Vagina (tissue), 2 donors: ENCODE measurements around the gene GTF2H1. TPM values are rescaled to one million over a fixed set of nuclear protein-coding genes. Genes with fewer than 3 reads are reported as not detected.

Source experiments
- DNase-seq, 2 donors: peaks; one replicate each; pipeline ENCODE4 v3.0.0-alpha.2; 2017; ENCODE audit errors: extremely low spot score in 2 of 2
- H3K27ac ChIP-seq: fragments of 200-600 bp; sonication (generic); one replicate; pipeline ENCODE4 v1.5.1; 2019
- H3K27me3 ChIP-seq: fragments of 200-600 bp; sonication (generic); one replicate; pipeline ENCODE4 v1.5.1; 2019
- H3K36me3 ChIP-seq, 2 donors: fragments of 200-600 bp; sonication (generic); one replicate each; pipeline ENCODE4 v1.5.1; 2017 to 2019
- H3K4me1 ChIP-seq: fragments of 200-600 bp; sonication (generic); one replicate; pipeline ENCODE4 v1.5.1; 2019
- H3K4me3 ChIP-seq, 2 donors: fragments of 200-600 bp; sonication (generic); 1 replicate in 1 of 2; 2 replicates in 1 of 2; pipeline ENCODE4 v1.5.1; 2016 to 2019
- H3K9me3 ChIP-seq: fragments of 200-600 bp; sonication (generic); one replicate; pipeline ENCODE4 v1.5.1; 2019
- POLR2A ChIP-seq, 2 donors: fragments of 450-650 bp; IDR thresholded peaks; one replicate each; pipeline ENCODE4 v1.6.1; 2017; ENCODE audit warnings: antibody characterized with exemption in 2 of 2, mild to moderate bottlenecking in 2 of 2, moderate library complexity in 2 of 2
- POLR2AphosphoS5 ChIP-seq, 2 donors: sonication (generic); formaldehyde crosslinking; IDR thresholded peaks; one replicate each; pipeline ENCODE4 v1.9.0; 2017; ENCODE audit warnings: antibody characterized with exemption in 2 of 2, mild to moderate bottlenecking in 2 of 2, low read depth in 1 of 2; ENCODE audit not compliant: insufficient read depth in 1 of 2
- intact Hi-C: fragments of 100-400 bp; cut with DNase I; formaldehyde crosslinking; loops from one replicate; pipeline ENCODE4 v1.15.1; 2023
- total RNA-seq: library from RNA; depleted of rRNA; stranded (reverse); fragments of >200 nt; gene quantifications from one replicate; pipeline ENCODE4 v1.2.3, GENCODE V29; 2016
- TF ChIP-seq, protein P1 (sequence below), 3 experiments: fragments of 450-650 bp in 2 of 3; fragments of 200-600 bp in 1 of 3; sonication (generic) in 1 of 3; IDR thresholded peaks; one replicate each; pipeline ENCODE4 v1.5.1; 2017 to 2019; ENCODE audit warnings: antibody characterized with exemption in 3 of 3, mild to moderate bottlenecking in 2 of 3, moderate library complexity in 2 of 3

Gene GTF2H1
- 64.1 TPM for total RNA-seq

DNA sequence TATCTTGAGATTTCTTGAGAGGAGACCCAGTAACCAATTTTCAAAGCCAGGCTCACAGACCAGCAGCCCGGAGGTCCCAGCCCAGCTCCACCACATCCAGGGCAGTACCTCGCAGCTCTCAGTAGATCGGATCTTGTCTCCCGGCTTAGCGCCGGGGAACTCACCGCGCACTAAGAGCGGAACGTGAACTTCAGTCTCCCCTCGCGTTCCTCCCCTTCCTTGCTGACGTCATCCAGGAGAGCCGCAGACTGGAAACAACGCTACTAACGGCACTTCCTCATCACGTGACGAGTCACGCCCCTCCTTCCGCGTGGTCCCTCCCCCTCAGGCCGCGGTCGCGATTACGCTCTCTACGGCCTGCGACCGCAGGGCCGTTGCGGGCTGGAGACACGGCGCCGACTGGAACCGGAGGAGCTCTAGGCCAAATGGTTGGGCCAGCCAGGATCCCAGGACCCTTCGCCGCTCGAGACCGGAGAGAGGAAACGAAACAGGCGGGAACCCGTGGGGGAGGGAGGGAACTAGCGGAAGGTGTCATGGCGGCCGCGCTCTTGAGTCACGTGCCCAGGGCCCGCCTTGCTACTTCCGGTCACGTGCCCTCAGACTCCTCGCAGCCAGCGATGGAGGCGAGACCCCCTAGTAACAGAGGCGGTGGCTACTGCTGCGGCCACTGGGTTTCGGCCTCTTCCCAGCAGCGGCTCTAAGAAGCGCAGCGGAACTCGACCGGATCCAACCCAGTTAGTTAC is at the start of gene GTF2H1, which contains the start of gene HPS5:
Gene GTF2H1 (plus strand): TSS at position 599 of the 743 bp plus-strand sequence. CDS start 10,508 bp downstream, outside the sequence.
Gene HPS5 (minus strand): TSS at position 172 of the 743 bp plus-strand sequence. CDS start 4,282 bp downstream, outside the sequence.
- TF ChIP-seq POLR2A (IDR thresholded peaks at IDR 0.05) = peak in 1 of 2 donors; percentile 74
- TF ChIP-seq POLR2AphosphoS5 (IDR thresholded peaks at IDR 0.05; ENCODE audit: insufficient read depth in 1 of 2, low read depth in 1 of 2) = peak; percentile 99
- TF ChIP-seq, protein P1, sequence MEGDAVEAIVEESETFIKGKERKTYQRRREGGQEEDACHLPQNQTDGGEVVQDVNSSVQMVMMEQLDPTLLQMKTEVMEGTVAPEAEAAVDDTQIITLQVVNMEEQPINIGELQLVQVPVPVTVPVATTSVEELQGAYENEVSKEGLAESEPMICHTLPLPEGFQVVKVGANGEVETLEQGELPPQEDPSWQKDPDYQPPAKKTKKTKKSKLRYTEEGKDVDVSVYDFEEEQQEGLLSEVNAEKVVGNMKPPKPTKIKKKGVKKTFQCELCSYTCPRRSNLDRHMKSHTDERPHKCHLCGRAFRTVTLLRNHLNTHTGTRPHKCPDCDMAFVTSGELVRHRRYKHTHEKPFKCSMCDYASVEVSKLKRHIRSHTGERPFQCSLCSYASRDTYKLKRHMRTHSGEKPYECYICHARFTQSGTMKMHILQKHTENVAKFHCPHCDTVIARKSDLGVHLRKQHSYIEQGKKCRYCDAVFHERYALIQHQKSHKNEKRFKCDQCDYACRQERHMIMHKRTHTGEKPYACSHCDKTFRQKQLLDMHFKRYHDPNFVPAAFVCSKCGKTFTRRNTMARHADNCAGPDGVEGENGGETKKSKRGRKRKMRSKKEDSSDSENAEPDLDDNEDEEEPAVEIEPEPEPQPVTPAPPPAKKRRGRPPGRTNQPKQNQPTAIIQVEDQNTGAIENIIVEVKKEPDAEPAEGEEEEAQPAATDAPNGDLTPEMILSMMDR (IDR thresholded peaks at IDR 0.05) = no peak
- Histone ChIP-seq H3K9me3 (no peaks in the 10 kb centered on the region), H3K4me3 (peak within 1 kb of the TSS; percentile 66 to 94), H3K27me3 (no peaks in the 10 kb centered on the region), H3K36me3 (no peaks in the 10 kb centered on the region), H3K4me1 (peaks cover 54% of the 10 kb centered on the region), H3K27ac (peak within 1 kb of the TSS; percentile 97)
- DNase-seq = peak; percentile 98
- intact Hi-C loops = loop anchor here (2.0 kb wide), 1 partner anchor 73 kb away; the partner anchor contains the start of gene LDHA

DNA sequence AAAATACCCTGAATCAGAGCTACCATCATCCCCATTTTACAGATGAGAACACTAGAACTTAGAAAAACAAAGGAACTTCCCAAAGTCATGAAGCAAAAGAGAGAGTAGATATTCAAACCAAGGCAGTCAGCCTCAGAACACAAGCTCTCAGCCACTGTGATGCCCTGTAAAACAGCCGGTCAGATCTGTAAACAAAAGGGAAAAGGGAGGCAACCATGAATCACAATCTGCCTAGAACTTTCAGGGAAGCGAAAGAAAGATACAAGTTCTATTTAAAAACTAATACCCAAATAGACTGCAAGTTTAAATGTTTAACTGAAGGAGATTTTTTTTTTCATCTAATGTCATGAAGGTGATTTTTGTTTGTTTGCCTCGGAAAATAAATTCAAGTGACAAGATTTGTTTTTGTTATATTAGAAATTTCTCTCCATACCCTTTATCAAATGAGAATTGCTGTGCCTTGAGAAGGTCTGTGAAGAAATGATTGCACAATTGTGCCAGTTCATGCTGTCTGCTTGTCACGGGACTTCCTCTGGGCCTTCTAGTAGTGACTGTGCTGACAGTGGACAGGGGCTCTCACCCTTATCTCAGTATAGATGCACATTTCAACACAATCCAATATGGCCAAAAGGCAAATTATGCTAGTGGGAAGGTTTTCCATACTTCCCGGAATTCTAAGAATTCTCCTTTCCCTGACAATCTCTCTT is 44.6 kb upstream of the GTF2H1 start:
- no peaks in the 10 kb centered on the region for H3K27me3 ChIP-seq
- H3K36me3 ChIP-seq = peaks cover 0 to 14% of the 10 kb centered on the region in 2 donors
- DNase-seq = no peak
- no peak overlapping the region for H3K27ac ChIP-seq
- no peak overlapping the region for H3K4me3 ChIP-seq
- no peaks in the 10 kb centered on the region for H3K9me3 ChIP-seq
- H3K4me1 ChIP-seq = no peaks in the 10 kb centered on the region
- intact Hi-C loops = no loop called here
- TF ChIP-seq, protein P1 (IDR thresholded peaks at IDR 0.05) = no peak
- TF ChIP-seq POLR2A (IDR thresholded peaks at IDR 0.05) (no peak), POLR2AphosphoS5 (IDR thresholded peaks at IDR 0.05; ENCODE audit: insufficient read depth in 1 of 2, low read depth in 1 of 2) (no peak)

DNA sequence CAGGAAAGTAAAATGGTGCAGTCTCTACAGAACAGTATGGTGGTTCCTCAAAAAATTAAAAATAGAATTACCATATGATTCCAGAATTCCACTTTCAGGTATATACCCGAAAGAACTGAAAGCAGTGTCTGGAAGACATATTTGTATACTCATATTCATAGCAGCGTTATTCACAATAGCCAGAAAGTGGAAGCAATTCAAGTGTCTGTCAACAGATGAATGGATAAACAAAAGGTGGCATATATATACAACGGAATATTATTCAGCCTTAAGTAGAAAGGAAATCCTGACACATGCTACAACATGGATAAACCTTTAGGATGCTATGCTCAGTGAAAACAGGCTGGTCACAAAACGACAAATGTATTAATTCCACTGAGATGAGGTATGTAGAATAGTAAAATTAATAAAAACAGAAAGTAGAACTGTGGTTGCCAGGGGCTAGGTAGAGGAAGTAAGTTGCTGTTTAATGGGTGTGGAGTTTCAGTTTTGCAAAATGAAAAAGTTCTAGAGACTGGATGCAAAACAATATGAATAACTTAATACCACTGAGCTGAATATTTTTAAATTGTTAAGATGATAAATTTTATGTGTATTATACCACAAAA is 41.8 kb upstream of the GTF2H1 start:
- H3K36me3 ChIP-seq = peaks cover 0 to 33% of the 10 kb centered on the region in 2 donors
- intact Hi-C loops = no loop called here
- no peaks in the 10 kb centered on the region for H3K4me1 ChIP-seq

DNA sequence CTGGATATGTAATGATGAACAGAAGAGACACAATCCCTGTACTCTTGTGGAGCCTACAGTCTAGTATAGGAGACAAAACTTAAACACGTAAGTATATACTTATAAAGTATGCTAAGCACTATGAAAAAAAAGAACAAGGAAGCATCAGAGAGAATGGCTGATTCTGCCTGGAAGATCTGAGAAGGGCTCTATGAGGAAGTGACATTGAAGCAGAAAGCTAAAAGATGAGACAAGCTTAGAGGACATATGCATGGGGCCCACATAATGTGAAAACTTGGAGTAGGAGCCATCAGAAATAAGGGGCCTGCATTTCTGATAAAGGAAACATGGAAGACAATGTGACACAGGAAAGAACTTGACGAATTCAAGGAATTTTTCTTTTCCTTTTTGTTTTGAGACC is 39.7 kb upstream of the GTF2H1 start:
- DNase-seq = no peak
- intact Hi-C loops = no loop called here
- no peak overlapping the region for H3K27ac ChIP-seq
- no peaks in the 10 kb centered on the region for H3K9me3 ChIP-seq
- H3K4me1 ChIP-seq = no peaks in the 10 kb centered on the region
- H3K4me3 ChIP-seq = no peak overlapping the region
- TF ChIP-seq POLR2AphosphoS5 (IDR thresholded peaks at IDR 0.05; ENCODE audit: insufficient read depth in 1 of 2, low read depth in 1 of 2) (no peak), POLR2A (IDR thresholded peaks at IDR 0.05) (no peak)
- TF ChIP-seq, protein P1 (IDR thresholded peaks at IDR 0.05) = no peak
- H3K27me3 ChIP-seq = no peaks in the 10 kb centered on the region
- peaks cover 0 to 53% of the 10 kb centered on the region in 2 donors for H3K36me3 ChIP-seq

More for the DNA sequence above, 41.8 kb upstream of the GTF2H1 start:
- H3K4me3 ChIP-seq = no peak overlapping the region
- H3K27ac ChIP-seq = no peak overlapping the region
- TF ChIP-seq POLR2A (IDR thresholded peaks at IDR 0.05) = no peak
- TF ChIP-seq, protein P1 (IDR thresholded peaks at IDR 0.05) = no peak
- no peak for TF ChIP-seq POLR2AphosphoS5 (IDR thresholded peaks at IDR 0.05; ENCODE audit: insufficient read depth in 1 of 2, low read depth in 1 of 2)
- DNase-seq = no peak
- H3K27me3 ChIP-seq = no peaks in the 10 kb centered on the region
- no peaks in the 10 kb centered on the region for H3K9me3 ChIP-seq
